GM21515 (cell line): ENCODE measurements around the gene TMEM250.
A peak's percentile ranks its signal among the peaks of the same experiment; 100 is the strongest.

Source experiments
- ATAC-seq: cut with Tn5 transposase; IDR thresholded peaks from one replicate; pipeline ENCODE4 v1.9.1; 2021; ENCODE audit not compliant: unreplicated experiment

The TMEM250 gene

DNA sequence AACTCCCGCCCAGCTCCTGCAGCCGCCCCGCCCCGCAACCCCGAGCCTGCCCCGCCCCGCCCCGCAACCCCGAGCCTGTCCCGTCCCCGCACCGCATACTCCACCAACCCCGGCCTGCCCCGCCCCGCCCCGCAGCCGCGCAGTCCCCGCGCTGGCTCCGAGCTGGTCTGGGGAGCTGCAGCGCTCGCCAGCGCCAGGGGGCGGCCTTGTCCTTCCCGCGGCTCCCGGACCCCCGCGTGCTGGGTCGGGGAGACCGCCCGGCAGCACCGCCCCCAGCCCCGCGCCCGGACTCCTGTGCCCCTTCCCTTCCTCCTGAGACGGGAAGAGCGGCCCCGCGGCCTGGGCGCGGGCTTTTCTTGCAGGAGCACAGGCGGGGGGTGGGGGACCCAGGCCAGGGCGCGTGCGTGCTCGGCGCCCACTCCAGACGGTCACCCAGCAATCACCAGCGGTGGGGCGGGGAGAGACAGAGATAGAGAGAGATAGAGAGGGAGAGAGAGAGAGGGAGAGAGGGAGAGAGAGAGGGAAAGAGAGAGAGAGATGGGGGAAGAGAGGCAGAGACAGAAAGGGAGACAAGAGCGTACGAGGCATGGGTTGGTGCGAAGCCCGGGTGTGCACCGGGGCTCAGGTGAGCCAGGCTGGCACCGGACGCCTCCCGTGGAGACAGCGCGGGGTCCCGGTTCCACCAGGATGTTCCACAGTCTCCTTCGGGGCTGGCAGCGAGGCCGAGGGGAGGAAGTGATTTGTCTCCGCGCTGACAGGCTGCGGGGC is 14.7 kb upstream of the TMEM250 start:
- no peak for ATAC-seq

DNA sequence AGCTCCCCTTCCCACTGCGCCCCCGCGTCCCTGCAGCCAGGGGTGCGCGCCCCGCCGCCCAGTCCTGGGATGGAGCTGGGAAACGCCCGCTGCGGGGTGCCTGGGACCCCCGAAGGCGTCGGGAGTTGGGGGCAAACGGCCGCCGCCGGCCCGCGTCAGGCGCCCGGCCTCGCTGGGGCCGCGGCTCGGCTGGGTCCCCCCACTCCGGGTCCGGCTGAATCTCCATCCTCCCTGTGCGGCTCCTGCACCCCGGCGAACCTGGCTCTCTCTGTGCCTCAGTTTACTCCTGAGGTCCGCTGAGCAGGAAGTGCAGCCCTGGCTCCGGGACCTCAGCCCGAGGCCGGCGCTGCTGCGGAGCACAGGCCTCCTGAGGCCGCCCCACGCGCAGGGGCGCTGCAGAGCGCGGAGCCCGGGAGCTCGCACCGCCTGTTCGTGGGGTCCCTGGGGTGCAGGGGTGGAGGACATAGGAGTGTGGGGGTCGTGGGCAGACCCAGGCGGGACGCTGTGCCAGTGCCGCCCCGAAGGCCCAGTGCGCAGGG is 13.9 kb upstream of the TMEM250 start:
- ATAC-seq, result no peak

DNA sequence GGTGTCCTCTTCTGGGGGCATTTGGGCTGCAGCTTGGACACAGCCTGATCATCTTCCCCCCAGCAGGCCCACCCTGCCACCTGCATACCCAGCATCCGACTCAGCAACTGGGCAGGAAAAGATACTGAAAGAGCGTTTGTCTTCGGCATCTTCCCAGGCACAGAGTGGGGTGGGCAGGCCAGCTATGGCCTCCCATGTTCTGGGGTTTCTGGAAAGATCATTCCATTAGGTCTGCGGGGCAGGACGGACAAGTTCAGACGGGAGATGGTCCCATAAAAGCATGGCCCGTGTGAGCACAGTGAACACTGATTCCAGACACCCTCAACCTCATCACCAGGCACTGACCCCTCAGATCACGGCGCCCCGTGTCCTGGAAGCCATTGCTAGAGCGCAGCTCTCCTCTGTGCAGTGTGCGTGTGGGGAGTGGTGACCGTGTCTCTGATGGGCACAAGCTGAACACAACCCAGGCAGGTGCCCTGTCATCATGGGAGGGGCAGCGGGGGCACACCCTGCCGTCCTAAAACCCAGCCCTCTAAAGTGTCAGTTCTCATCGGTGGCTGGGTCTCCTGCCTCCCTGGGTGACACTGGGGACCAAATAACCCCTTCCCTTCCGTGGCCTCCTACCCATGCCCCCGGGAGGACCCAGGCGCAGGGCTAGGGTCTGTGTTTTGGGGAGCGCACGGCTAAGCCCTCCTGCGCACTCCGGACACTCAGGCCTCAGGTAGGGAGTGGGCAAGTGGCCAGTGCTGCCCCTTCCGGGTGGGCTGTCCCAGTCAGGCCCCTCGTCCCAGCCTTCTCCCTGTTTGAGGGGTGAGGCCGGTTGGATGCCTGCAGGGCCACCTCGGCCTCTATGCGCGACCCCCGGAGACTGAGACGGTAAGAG is 13.2 kb upstream of the TMEM250 start:
- ATAC-seq, result no peak

DNA sequence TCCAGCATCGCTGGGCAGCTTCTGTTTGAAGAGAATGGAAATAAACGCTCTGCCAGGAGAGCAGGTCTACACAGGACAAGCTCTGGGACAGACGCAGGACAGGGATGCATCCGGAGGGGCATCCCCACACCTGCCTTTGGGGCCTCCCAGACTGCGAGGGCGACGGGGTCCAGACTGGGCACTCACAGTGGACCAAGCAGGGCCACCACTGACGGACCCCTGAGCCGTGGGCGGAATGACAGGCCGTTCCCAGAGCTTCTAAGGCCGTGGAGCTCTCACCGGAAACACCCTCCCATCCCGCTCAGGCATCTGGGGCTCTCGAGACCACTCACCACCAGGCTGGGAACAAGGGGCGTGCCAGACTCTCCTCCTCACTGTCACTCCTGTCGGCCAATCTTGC is 10.5 kb upstream of the TMEM250 start:
- no peak for ATAC-seq

DNA sequence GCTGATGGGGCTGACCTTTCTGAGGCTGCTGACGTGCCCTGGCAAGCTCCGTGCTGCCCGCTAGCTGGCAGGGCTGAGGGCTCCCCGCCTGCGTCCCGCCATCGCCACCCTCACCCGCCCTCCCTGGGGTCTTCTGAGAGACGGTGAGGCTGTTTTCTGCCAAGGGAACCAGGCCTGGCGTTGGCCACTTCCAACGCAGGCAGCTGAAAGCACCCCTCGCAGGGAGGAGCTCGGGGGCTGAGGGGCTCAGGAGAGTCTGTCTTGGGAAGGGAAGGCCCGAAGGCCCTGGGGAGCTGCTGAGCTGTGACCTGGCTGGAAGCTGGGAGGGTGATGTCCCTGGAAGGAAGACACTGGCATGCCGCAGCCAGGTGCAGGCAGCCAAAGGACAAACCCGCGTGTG is 9.8 kb upstream of the TMEM250 start:
- no peak for ATAC-seq

DNA sequence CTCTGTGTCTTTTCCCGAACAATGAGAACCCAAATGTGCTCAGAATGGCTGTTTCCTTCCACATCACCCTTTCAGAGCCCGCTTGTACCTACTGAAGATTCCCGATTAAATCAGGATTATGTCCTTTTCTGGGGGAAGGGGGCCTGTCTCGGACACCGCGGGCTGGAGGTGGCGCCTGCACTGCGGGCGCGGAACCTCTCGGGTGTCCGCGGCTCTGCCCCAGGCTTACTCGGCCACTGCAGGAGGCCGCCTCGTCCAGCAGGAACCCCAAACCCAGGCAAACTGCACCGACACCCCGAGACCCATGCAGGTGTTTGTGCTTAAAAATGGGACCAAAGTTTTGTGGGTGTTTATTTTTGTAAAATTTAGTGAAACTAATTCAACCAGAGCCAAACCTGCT is 8.6 kb upstream of the TMEM250 start:
- ATAC-seq, result no peak

DNA sequence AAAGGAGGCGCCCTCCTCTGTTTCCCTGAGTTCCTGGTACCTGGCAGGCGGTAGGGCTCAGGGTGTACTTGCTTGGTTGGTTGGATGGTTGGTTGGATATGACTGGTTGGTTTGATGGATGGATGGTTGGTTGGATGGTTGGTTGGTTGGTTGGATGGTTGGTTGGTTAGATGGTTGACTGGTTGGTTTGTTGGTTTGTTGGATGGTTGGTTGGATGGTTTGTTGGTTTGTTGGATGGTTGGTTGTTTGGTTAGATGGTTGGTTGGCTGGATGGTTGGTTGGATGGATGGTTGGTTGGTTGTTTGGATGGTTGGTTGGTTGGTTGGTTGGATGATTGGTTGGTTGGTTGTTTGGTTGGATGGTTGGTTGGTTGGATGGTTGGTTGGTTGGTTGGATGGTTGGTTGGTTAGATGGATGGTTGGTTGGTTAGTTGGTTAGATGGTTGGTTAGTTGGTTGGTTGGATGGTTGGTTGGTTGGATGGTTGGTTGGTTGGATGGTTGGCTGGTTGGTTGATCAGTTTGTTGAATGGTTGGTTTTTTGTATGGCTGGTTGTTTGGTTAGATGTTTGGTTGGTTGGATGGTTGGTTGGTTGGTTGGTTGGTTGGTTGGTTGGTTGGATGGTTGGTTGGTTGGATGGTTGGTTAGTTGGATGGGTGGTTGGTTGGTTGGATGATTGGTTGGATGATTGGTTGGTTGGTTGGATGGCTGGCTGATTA is 6.5 kb upstream of the TMEM250 start:
- no peak for ATAC-seq

DNA sequence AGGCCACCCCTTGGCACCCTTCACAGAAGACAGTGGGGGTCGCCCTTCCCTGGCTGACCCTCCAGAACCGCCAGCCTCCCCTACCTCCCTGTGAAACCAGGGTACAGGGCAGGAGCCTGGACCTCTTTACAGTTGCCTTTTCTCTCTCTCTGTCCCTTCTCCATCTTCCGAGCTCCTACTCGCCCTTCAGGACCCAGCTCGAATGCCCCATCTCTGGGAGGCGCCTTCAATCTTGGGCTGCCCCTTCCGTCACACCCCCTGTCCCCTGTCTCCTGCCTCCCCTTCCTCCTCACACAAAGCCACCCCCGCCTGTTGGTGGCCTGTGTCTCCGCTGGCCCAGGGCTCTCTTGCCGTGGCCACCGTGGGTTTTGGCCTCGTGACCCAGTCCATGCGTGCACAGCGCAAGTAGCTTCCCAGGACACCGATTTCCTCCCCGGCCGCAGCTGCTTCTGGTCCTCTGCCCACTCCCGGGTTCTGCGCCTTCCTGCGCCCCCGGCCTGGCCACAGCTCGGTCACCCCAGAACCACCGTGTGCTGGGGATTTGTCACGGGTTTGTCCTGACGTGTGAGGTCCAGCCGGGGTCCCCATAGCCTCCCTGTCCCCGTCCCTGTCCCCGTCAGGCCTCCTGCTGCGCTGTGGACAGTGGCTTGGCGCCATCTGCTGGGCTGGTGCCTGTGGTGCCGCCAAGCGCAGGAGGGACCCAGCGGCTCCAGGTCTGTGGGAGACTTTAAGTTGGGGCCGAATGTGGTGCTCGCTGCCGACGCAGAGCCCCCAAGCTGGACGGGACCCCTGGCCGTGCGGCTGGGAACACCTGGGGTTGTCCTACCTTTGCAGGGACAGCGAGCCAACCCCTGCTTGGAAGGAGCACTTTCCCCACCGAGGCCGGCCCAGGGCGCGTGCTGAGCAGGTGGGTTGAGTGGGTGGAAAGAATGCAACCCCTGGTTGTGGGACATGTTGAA is 4.0 kb upstream of the TMEM250 start:
- ATAC-seq, result no peak

DNA sequence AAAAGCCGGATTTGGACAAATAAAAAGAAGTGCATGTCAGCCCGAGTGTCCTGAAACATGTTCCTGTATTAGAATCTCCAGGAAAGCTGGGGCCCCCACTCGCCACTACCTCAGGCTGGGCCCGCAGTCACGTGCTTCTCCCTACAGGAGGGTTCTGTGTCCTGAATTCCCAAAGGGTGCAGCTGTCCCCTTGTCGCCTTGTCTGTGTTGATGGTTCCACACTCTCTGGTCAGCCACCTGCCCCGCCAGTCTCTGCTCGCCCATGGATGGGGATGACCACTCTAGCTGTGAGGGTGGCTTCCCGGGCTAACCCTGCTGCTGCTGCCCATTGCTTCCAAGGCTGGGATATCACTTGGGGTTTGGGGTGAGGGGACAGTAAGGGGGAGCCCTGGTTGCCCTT is 3.1 kb upstream of the TMEM250 start:
- ATAC-seq, result no peak

DNA sequence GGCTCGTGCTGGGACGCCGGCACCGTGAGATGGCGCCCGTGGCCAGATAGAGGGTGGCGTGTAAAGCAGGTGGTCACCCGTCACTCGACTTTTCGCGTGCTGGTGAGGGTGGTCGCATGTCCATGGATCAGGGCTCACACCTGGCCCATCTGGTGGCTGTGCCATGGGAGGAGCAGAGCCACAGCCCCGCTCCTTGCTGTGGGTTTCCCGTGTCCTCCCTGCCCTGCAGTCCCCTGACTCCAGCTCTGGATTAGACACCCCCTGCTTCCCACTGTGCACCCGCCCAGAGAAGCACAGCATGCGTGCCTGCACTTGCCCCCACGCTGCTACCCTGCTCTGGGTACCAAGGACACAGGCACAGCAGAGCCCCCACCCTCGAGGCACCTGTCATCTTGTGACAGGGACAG is 1.8 kb upstream of the TMEM250 start:
- no peak for ATAC-seq

DNA sequence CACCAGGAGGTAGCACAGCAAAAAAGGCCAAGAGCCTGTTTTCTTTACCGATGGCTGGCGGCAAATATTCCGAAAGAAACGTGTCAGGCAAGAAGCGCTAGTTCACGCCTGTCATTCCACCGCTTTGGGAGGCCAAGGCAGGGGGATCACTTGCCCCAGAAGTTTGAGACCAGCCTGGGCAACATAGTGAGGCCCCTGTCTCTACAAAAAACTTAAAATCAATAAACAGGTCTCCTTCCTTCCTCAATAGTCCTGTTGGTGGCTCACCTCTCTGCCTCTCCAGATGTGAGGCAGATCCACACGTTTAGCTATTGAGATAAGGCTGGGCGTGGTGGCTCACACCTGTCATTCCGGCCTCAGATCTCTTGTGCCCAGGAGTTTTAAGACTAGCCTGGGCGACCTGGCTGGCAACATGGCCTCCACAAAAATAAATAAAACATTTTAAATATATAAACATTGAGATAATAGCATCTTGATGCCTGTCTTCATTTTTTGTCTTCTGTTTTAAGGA is 1.3 kb upstream of the TMEM250 start:
- no peak for ATAC-seq

DNA sequence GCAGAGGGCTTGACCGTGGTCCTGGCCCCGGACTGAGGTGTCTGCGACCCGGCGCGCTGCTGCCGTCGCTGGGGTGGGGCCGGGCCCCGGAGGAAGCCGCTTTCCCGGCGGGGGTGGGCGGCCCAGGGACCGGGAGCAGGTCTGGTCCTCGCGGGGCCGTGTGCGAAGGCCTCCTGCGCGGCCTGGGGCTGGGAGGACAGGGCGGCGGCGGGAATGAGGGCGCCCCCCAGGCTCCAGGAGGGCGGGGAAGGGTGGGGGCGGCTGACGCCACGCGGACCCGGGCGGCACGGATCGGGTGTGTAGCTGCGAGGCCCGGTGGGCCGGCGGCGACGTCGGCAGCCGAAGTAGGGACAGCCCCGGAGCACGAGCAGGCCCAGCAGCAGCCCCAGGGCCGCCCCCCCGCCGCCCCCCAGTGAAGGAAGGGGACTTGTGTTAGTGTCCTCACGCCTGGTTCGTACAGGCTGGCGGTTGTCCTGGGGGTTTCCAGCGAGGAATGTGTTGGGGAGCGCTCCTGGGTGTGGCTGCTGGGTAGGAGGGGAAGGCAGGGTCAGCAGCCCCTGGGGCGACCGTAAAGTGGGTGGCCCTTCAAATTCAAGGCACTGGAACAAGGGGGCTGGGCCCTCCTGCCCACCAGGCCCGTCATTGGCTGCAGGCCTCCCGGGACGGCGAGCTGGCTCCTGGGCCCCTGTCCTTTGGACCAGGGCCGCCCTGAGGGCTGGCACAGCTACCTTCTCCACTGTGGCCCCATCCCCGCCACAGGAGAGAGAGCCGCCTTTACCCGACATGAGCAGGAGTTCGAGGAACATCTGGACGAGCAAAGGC is 597 bp upstream of the TMEM250 start:
- ATAC-seq, result peak; percentile 2

DNA sequence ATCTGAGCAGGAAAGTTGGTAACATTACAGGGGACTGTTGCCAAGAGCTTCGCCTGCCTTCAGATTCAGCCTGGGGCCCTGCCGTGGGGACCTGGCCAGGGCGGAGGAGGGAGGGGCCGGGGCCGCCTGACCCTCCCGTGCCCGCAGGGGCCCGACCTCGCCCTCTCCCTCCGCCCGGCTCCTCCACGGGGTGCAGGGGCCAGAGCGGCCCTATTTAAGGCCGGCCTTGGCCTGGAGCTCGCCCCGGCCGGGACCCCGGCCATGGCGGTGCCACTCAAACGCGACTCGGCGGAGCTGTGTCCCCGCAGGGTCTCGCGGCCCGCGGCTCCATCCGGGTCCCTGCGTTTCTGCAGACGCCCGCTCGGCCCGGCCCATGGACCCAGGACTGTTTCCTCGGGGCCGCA is 757 bp downstream of the TMEM250 start:
- ATAC-seq, result no peak

DNA sequence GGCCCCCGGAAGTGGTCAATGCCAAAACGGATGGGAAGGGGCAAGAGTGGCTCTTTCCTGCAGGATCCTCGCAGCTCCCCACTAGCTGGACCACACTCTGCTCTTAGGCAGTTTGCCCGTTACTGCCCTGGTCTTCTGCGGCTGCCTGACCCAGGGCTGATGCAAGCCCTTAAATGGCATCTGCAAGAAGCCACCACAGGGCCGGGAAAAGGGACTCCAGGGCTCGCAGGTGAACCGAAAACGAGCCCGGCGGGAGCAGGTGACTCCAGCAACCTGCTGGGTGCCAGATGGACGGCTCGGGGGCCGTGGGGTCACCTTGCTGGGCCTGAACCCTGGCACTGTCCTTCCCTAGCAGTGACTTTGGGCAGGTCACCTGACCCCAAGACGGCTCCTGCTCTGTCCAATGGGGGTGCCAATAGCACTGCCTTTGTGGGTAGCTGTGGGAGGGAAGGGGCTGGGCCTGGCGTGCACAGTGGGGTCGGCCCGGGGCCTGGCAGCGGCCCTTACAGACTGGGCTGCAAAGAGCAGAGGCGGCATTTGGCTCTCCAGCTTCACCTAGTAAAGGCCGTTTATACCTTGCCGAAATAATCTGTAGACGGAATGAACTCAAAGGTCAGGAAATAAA is 1.3 kb downstream of the TMEM250 start:
- no peak for ATAC-seq

DNA sequence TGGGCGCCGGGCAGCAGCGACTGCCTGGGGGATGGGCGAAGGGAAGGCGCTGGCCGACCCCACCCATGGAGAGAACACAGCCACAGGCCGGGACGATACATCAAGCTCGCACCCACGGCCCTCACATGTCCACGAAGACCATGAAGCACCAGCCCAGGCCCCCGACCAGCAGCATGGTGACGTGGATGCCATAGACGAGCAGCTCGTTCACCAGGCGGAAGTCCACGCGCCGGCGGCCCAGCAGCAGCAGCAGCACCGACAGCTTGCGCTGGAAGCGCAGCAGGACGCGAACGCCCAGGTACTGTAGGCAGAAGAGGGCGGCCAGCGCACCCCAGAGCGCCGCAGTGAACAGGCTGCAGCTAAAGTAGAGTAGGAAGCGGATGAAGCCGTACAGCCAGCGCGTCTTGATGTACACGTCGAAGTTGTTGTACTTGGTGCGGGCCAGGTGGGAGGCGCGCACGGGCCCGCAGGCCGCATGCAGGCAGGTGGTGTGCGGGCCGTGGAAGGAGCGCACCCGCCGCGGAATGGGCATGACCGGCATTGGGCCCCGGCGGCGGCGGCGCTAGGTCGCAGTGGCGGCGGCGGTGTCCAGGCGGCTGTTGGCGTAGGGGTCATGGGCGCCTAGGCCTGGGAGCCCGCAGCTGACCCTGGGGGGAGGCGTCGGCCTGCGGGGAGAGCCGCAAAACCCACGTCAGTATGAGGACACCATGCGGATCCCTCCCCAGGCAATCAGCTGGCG is 2.1 kb downstream of the TMEM250 start:
- no peak for ATAC-seq

DNA sequence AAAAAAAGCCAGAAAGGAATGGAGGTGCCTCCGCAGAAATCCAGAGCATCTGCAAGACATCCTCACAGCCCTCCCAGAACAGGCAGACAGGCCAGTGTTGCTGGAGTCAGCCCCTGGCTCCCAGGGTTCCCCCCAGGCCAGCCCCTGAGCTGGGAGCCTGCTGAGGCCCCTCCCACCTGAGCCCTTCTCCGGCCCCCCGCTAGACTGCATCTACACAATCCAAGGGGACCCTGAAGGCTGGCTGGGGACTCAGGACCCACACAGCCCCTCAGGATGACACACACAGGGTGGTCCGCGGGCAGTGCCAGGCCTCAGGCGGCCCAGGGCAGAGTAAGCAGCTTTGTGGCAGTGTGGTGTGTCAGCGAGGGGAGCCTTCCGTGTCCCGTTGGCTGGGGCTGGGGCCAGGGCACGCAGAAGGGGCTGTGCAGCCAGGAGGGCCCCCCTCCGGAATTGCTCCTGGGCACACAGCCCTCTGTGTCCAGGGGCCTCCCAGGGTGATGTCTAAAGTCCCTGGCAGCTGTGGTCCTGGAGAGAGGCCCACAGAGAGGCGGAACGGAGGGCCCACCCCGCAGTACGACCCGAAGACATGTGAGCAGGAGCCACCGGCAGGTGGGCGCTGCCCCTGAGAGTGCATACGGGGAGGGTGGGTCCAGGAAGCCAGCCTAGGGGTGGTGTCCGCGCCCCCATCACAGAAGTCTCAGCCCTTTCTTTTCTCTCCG is 2.9 kb downstream of the TMEM250 start:
- no peak for ATAC-seq

DNA sequence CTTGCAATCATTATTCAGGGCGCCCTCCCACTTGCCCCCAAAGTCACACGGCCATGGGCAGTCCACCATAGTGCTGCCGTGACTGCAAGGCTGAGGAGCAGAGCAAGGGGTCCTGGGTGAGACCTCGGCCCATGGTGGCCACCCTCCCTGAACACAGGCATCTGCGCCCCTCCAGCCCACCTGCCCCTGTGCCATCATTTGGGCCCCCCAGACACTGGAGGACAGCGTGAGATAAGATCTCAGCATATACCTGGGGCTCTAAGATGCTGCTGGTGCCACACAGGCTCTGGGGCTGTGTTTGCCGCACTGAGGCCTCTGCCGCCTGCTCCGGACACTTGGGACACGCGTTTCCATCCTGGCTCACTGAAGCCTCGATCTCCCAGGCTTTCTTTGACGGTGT is 3.5 kb downstream of the TMEM250 start:
- ATAC-seq, result no peak
